Sigmoid colon (tissue), 4 donors: ENCODE data around the gene RTBDN.

Experiments
- CTCF ChIP-seq, 4 experiments: fragments of 450-650 bp in 3 of 4; fragments of 200-600 bp in 1 of 4; IDR thresholded peaks; one replicate each; pipeline ENCODE4 v1.5.1; 2016 to 2019; ENCODE audit warnings: antibody characterized with exemption in 4 of 4, mild to moderate bottlenecking in 3 of 4, moderate library complexity in 2 of 4
- POLR2A ChIP-seq, 2 donors: fragments of 450-650 bp; IDR thresholded peaks; one replicate each; pipeline ENCODE4 v1.6.1; 2016; ENCODE audit warnings: antibody characterized with exemption in 2 of 2, mild to moderate bottlenecking in 2 of 2, moderate library complexity in 2 of 2
- POLR2AphosphoS5 ChIP-seq, 4 donors: sonication (generic); formaldehyde crosslinking; IDR thresholded peaks; one replicate each; pipeline ENCODE4 v1.6.1; 2017; ENCODE audit warnings: antibody characterized with exemption in 4 of 4

- TF ChIP-seq POLR2AphosphoS5 (IDR thresholded peaks at IDR 0.05) (no peak), POLR2A (IDR thresholded peaks at IDR 0.05) (no peak), CTCF (IDR thresholded peaks at IDR 0.05) (no peak)
Observed at GRCh38 chr19:12868540-12869112, 34.2 kb upstream of the RTBDN start.
